NCI-H1092 treated with DMSO at 0.1 percent for 48 hours (cell line): ENCODE results near the gene SLC1A3.

Experiments
- DNase-seq: peaks from one replicate; lab custom pipeline; 2025; lab: John Stamatoyannopoulos, UW

SLC1A3 gene

DNA sequence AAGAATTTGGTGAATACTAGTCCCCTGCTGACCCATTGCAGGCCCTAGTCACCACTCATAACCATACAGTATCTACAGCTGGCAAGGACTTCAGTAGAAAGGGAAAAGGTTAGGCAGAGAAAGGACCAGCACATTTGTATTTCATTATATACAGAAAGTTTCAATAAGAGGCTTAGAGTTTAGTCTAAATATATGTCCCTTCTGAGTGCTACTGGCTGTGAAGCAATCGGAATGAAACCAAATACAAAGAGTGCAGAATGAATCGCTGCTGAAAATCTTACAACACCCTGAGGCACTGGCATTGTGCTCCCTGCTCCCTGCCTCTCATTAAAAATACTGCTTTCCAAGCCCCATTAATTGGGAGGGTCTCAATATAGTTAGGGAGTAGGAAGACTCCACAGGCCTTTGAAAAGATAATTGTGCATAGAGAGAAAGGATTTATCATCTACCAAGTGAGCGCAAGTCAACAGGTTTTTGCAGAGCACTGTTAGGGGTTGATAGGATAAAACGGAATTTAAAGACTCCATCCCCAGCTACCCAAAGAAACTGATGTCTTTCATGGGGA lies 110.8 kb downstream of the SLC1A3 start:
- DNase-seq: no peak

DNA sequence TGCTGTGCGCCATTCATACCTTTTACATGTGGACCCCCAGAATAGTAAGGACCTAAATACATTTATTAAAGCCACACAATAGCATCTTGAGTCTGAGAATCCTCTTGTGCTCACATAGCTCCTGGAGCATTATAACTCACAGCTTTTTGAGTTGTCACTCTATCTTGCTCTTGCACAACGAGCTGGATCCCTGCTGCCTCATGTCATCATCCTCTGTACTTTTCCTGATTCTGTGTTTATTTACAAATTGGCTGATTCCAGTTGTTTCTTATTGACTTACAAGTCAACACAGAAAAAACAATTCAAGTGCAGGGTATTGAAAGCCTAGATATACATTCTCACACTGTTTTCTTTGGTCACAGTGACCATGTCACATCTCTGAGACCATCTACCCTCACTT lies 112.9 kb downstream of the SLC1A3 start:
- no peak for DNase-seq

DNA sequence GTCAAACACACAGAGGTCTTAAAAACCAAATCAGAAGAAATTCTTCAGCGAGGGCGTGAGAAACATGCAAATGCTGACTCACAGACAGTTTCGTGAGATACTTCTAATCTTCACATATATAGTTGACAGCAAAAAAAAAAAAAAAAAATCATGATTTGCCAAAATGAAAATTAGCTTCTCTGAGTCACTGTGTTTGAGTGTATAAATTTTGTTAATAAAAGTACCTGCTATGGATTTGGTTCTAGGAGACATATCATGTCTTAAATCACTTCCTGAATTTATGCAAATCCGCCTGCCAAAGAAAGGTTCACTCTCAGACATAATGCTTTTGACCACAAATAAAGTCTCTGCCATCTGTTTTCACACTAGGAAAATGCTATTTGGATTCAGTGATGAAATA lies 114.3 kb downstream of the SLC1A3 start:
- no peak for DNase-seq

DNA sequence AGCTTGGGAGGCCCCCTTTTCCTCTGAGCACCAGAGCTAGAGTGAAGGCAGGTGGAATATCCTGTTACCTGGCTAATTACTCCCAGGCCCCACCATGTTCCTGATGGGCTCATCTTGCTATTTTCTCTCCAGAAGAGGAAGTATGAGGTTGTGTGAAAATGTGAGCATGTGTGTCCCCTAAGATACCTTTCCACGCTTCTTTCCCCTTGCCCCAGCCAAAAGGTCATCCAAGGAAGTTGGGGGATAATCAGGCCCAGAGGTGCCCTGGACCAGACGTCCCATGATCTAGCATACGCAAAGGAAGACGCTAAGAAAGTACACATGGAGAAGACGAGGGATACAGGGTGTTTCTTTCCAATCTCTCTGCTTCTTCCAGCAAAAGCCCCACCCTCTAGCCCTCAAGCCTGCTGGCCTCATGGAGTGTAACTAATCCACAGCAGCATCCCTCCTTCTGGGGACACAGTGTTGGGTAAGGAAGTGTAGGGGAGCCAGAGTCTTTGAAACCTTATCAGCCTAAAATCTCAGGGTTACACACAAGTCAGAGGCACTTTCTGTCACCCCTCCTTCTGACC lies 115.3 kb downstream of the SLC1A3 start:
- DNase-seq: no peak

DNA sequence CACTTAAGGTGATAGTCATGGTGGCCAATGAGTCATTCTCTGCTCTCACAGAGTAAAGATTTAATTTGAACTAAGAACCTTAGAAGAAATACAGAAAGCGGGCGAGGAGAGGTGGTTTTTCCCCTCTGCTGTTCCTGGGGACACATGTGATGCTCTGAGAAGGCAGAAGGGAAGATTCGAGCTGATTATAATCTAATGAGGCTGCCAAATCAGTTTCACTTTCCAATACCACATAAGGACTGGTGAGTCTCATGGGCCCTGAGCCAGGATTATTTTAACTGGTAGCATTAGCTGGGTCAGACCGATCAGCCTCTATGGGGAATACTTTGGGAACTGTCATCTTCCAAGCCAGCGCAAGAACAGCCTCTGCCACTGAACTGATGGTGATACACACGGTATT lies 116.5 kb downstream of the SLC1A3 start:
- no peak for DNase-seq

DNA sequence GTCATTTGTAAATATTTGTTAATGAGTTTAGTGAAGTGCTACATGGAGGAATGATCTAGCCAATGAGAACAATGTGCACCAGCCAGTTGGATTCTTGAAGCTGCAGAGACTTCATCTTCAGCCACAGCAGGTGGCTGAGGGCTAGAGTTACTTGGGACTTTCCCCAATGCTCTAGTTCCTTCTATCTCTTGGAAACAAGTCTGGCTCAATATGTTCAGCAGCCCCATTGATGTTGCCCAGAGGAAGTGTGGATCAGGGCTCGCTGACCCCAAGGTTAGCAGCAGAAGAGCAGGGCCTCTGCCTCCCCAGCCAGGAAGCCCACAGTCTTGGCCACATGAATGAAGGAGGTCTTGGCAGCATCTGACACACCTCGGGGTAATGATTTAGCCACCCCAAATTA lies 117.5 kb downstream of the SLC1A3 start:
- DNase-seq: no peak

DNA sequence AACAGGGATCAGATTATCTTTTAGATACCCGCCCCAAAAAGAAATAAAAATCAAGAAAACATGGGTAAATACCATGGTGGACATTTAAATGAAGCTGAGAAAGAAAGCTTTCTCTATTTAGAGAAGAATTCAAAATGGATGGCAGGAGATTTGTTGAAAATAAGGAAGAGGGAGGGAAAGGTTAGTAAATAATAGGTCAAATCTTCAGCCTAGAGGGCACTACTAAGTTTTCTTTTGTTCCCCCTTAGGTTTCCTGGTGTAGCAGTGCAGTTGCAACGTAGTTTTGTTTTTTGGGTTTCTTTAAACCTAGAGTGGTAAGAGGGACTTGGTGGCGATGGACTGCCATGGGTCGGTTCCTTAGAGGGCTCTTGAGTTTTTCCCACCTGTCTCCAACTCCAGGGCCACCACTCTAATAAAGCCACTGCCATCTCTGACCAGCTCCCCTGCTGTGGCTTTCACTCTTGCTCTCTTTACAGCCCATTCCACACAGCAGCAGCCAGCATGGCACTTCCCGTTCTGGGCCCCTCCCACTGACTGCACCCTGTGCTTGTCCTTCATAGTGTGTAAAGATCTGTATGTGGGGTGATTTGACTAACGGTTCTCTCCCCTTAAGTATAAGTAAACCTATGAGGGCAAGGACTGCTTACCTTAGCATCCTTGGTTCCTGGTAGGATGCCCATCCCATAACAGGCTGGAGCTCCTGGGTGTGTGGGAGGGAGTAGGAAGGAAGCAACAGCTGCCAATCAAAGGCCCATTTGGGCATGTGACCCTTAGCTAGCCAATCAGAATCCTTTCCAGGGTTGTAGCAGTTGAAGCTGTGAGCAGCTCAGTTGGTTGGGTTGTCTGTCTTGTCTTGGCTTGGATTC lies 118.3 kb downstream of the SLC1A3 start:
- no peak for DNase-seq

DNA sequence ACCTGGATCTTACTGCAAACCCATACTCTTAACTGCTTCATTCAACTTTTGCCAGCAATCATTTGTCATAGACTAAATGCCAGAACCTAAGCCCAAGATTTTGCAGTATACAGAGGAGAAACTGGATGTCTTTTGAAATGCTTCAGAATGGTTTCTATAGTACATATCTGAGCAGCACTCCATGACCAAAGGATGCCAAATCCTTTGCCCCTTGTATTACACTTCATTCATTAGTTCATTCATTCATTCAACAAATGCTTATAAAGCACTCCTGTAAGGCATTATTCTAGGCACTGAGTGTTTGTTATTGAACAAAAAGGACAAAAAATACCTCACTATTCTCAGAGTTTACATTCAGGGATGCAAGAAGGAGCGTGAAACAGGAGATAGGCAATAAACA lies 119.9 kb downstream of the SLC1A3 start:
- DNase-seq: no peak

DNA sequence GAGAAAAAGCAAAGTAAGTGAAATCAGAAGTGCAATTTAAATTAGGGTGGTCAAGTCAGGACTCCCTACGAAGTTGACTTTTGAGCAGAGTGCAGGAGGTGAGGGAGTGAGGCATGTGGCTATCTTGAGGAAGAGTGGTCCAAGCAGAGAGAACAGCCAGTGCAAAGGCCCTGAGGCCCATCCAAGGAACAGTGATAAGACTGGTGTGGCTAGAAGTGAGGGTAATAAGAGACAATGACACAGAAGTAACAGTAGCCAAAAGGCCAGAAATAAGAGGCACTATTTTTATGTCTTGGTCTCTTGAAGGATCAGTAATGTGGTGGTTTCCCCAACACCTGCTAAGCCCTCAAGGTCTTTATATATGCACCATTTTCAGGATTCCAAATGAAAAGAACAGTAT lies 120.4 kb downstream of the SLC1A3 start:
- DNase-seq: no peak

DNA sequence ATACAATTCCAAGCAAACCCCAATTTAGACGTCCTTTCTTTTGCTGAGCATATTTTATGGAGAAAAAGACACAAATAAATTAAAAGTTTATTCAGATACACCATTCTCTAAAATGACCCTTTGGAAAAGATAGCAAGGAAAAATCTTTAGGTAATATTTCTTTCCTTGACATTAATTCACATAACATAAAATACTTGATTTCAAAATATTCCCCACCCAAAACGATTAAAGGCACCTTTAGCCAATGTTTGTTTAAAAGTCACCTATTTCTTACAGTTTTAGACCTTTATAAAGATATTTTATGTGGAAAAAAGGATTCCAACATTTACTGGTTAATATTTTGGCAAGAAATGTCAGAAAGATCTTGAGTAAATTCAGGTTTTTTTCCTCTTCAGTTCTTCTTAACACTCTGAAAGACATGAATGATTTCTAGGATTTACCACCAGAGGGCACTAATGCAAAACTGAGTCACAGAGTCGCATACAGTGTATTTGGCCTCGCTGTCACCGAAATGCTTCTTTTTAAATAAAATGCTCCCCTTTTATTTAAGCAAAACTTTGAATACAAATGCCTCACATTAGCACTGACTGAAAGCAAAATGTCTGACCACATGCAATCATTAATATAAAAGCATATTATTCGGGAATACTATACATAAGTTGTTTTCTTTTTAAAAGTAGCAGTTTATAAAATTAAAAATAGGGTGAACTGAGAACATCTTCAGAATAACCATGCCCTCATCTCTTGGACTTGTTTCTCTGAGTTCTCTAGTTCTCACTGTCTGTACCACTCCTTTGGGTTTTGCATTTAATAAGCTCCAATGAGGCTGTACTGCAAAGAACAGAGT lies 122.5 kb downstream of the SLC1A3 start:
- DNase-seq: peak; percentile 37

DNA sequence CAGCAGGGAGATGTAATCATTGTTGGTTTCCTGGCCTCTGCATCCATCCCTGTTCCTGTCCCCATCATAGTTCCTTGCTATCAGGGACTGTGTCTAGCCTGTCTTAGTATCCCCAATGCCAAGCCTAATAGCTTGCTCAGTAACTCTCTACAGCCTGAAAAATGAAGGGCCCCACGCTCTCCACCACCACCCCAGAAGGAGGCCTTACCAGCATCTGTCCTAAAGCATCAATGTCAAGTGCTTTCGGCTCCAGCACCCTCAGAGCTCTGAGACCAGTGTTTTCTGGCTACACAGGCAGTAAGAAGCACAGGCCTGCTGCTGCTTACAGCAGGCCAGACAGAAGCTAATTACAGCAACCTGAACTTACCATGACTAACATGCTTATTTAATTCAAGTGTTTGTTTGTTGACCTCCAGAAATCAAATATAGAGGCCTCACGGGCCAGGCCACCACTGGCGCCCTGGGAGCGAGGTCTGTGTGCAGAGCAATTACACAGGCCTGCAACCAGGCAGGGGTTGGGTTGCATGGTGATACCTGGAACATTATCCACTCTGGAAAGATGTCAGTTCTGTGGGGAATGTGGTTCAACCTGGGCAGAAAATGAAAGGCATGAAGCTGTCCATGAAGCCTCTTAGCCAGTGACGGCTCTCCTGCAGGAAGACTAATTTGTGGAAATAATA lies 124.3 kb downstream of the SLC1A3 start:
- DNase-seq: no peak

DNA sequence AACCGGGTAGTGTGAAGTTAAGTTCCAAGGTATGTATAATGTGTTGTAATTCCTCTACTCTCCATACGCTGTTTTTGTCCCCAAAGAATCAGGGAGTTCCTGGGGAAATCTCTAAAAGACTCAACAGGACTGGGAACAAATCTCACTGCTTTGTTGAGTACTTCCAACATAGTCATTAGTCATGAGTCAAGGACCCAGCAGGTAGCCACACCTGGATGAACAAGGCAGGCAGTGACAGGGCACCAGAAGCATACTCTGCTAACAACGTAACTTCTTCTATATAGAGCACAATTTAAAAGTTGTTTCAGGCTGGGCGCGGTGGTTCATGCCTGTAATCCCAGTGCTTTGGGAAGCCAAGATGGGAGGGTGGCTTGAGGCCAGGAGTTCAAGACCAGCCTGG lies 126.8 kb downstream of the SLC1A3 start:
- DNase-seq: no peak

DNA sequence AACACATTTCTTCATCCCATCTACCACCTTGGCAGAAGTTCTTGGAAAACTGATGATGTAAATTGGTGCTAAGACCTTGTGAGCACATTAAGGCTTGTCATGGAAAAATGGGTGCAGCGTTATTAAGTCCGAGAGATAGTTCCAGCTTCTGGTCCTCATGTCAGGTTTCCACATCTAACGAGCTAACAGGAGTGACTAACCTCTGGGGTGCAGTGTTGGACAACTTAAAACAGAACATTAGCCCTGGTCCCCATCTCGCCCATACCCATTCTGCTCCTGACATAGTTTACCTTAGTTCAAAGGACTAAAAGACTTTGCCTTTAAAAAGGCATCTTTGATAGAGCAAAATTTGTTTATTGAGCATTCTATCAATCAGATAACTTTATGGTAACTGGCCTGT lies 128.0 kb downstream of the SLC1A3 start:
- peak; percentile 4 for DNase-seq

DNA sequence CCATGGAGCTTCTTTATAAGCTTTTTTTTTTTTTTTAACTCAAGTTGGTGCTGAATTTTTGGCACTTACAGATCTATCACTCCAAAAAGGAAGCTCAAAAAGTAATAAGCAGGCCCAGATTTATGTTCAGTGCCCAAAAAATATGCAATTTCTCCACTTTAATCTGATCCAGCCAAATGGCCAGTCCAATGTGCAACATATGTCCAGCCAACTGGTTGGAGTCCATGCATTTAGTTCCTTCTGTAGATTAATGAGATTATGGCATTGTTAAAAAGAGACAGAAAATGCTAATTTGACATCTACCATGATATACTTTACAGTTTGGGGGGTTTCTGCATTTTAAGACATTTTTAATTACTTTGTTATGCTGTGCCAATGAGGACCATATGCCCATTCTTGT lies 129.5 kb downstream of the SLC1A3 start:
- no peak for DNase-seq
